GM18508 (cell line): Measurements from ENCODE around the gene KANSL1.
"Not testable (repeated sequence)": the region's sequence is repeated elsewhere in the genome, so short reads cannot be mapped to it uniquely, and the experiment has no call there.

Experiments
- ATAC-seq: cut with Tn5 transposase; IDR thresholded peaks from one replicate; pipeline ENCODE4 v1.9.1; 2021; ENCODE audit warnings: moderate number of reproducible peaks; ENCODE audit not compliant: insufficient read depth, unreplicated experiment

The KANSL1 gene

GRCh38 chr17:46027976-46028325 is 165.3 kb downstream of the KANSL1 start:
- ATAC-seq, result no peak

- ATAC-seq, result no peak
Observed at GRCh38 chr17:46027048-46027975, 165.9 kb downstream of the KANSL1 start.

GRCh38 chr17:46026166-46027047 is 166.8 kb downstream of the KANSL1 start:
- ATAC-seq, result no peak

- ATAC-seq, result no peak
Observed at GRCh38 chr17:46025510-46026165, 167.6 kb downstream of the KANSL1 start.

GRCh38 chr17:46025060-46025459 is 168.2 kb downstream of the KANSL1 start:
- no peak for ATAC-seq

- no peak for ATAC-seq
Observed at GRCh38 chr17:46024590-46024989, 168.6 kb downstream of the KANSL1 start.

GRCh38 chr17:46023783-46024388 is 169.3 kb downstream of the KANSL1 start:
- no peak for ATAC-seq

- not testable (repeated sequence) for ATAC-seq
Observed at GRCh38 chr17:46023366-46023765, 169.9 kb downstream of the KANSL1 start.

GRCh38 chr17:46020998-46021397 is 172.2 kb downstream of the KANSL1 start:
- no peak for ATAC-seq

- no peak for ATAC-seq
Observed at GRCh38 chr17:46020023-46020761, 173.0 kb downstream of the KANSL1 start.

- ATAC-seq, result not testable (repeated sequence)
Observed at GRCh38 chr17:46019408-46019925, 173.8 kb downstream of the KANSL1 start.

GRCh38 chr17:46013502-46014165 is 179.6 kb downstream of the KANSL1 start:
- ATAC-seq, result no peak

GRCh38 chr17:46013127-46013501 is 180.1 kb downstream of the KANSL1 start:
- no peak for ATAC-seq

- no peak for ATAC-seq
Observed at GRCh38 chr17:46012506-46013079, 180.6 kb downstream of the KANSL1 start.

- no peak for ATAC-seq
Observed at GRCh38 chr17:46011711-46012505, 181.3 kb downstream of the KANSL1 start.

GRCh38 chr17:46010597-46011186 is 182.5 kb downstream of the KANSL1 start:
- ATAC-seq, result no peak
